Activated CD4-positive, alpha-beta T cell treated with anti-CD3 and anti-CD28 coated beads, Interleukin-2, amount 50 U/mL, for 1 hour (primary cell): ENCODE results near the gene TRMT10B.
"Not testable (repeated sequence)": the region's sequence is repeated elsewhere in the genome, so short reads cannot be mapped to it uniquely, and the experiment has no call there.

Experiments
- DNase-seq: peaks from one replicate; pipeline ENCODE4 v3.0.0-alpha.2; 2020

TRMT10B gene

GRCh38 chr9:37753489-37754190 lies at the start of gene TRMT10B:
Gene TRMT10B, plus strand, starts transcription at chr9:37753805. Its CDS starts 8,127 bp downstream, at chr9:37761932.
- DNase-seq, result peak; percentile 61

GRCh38 chr9:37705787-37706186 lies 47.8 kb upstream of the TRMT10B start:
- DNase-seq, result no peak

- DNase-seq, result no peak
Observed at GRCh38 chr9:37706290-37706689, 47.3 kb upstream of the TRMT10B start.

GRCh38 chr9:37707748-37708147 lies 45.9 kb upstream of the TRMT10B start:
- DNase-seq, result no peak

- DNase-seq, result no peak
Observed at GRCh38 chr9:37710046-37710445, 43.6 kb upstream of the TRMT10B start.

GRCh38 chr9:37715260-37715659 lies 38.3 kb upstream of the TRMT10B start:
- DNase-seq, result no peak

GRCh38 chr9:37715991-37716505 lies 37.6 kb upstream of the TRMT10B start:
- DNase-seq, result no peak

GRCh38 chr9:37719526-37719925 lies 34.1 kb upstream of the TRMT10B start:
- DNase-seq, result no peak

GRCh38 chr9:37727013-37727412 lies 26.6 kb upstream of the TRMT10B start:
- DNase-seq, result no peak

- no peak for DNase-seq
Observed at GRCh38 chr9:37729499-37729898, 24.1 kb upstream of the TRMT10B start.

GRCh38 chr9:37730256-37730655 lies 23.3 kb upstream of the TRMT10B start:
- no peak for DNase-seq

- no peak for DNase-seq
Observed at GRCh38 chr9:37730839-37731238, 22.8 kb upstream of the TRMT10B start.

GRCh38 chr9:37732086-37732741 lies 21.4 kb upstream of the TRMT10B start:
- no peak for DNase-seq

GRCh38 chr9:37732952-37733351 lies 20.7 kb upstream of the TRMT10B start:
- DNase-seq, result no peak

GRCh38 chr9:37739222-37739621 lies 14.4 kb upstream of the TRMT10B start:
- DNase-seq, result no peak

GRCh38 chr9:37740128-37740527 lies 13.5 kb upstream of the TRMT10B start:
- no peak for DNase-seq

- DNase-seq, result no peak
Observed at GRCh38 chr9:37740631-37741328, 12.8 kb upstream of the TRMT10B start.

GRCh38 chr9:37745970-37746369 lies 7.6 kb upstream of the TRMT10B start:
- no peak for DNase-seq

GRCh38 chr9:37746448-37747270 lies 6.9 kb upstream of the TRMT10B start:
- no peak for DNase-seq

GRCh38 chr9:37747271-37747753 lies 6.3 kb upstream of the TRMT10B start:
- peak; percentile 50 for DNase-seq

GRCh38 chr9:37749129-37749528 lies 4.5 kb upstream of the TRMT10B start:
- no peak for DNase-seq

GRCh38 chr9:37751186-37751585 lies 2.4 kb upstream of the TRMT10B start:
- DNase-seq, result no peak

- DNase-seq, result not testable (repeated sequence)
Observed at GRCh38 chr9:37751704-37752103, 1.9 kb upstream of the TRMT10B start.
